GM23338 (cell line): ENCODE data around the gene MED14. TPM values are rescaled to one million over a fixed set of nuclear protein-coding genes. Genes with fewer than 3 reads are reported as not detected.

Source experiments
- ATAC-seq: fragments of 200-7000 bp; cut with Tn5 transposase; 3 replicates; pipeline ENCODE4 v1.9.1; 2020
- DNase-seq: peaks from one replicate; pipeline ENCODE4 v3.0.0-alpha.2; 2015; ENCODE audit warnings: low spot score
- H2AFZ ChIP-seq: fragments of 200-600 bp; sonication (generic); 2 replicates; pipeline ENCODE4 v1.8.0; 2016; ENCODE audit warnings: antibody characterized with exemption, mild to moderate bottlenecking, moderate library complexity
- H3F3A ChIP-seq: fragments of 200-600 bp; sonication (generic); replicated peaks from 2 replicates; pipeline ENCODE4 v1.8.0; 2017; ENCODE audit warnings: antibody characterized with exemption, mixed run types, low read depth
- H3K27ac ChIP-seq: fragments of 200-600 bp; sonication (generic); 2 replicates; pipeline ENCODE4 v1.6.1; 2016; ENCODE audit warnings: low read depth
- H3K27me3 ChIP-seq: fragments of 200-600 bp; sonication (generic); 2 replicates; pipeline ENCODE4 v1.8.0; 2016; ENCODE audit warnings: mild to moderate bottlenecking, mixed run types, moderate library complexity; ENCODE audit not compliant: insufficient read depth
- H3K36me3 ChIP-seq: fragments of 200-600 bp; sonication (generic); 2 replicates; pipeline ENCODE4 v1.8.0; 2016; ENCODE audit warnings: mild to moderate bottlenecking; ENCODE audit not compliant: insufficient read depth
- H3K4me1 ChIP-seq: fragments of 200-600 bp; sonication (generic); 2 replicates; pipeline ENCODE4 v1.8.0; 2016; ENCODE audit warnings: mild to moderate bottlenecking, moderate library complexity; ENCODE audit not compliant: insufficient read depth
- H3K4me2 ChIP-seq: fragments of 200-600 bp; sonication (generic); 2 replicates; pipeline ENCODE4 v1.7.1; 2017; ENCODE audit warnings: mixed run types
- H3K4me3 ChIP-seq: fragments of 200-600 bp; sonication (generic); 2 replicates; pipeline ENCODE4 v1.6.1; 2016; ENCODE audit warnings: mixed run types
- H3K79me2 ChIP-seq: fragments of 200-600 bp; sonication (generic); replicated peaks from 2 replicates; pipeline ENCODE4 v1.8.0; 2017; ENCODE audit warnings: mild to moderate bottlenecking; ENCODE audit not compliant: insufficient read depth
- H3K9me2 ChIP-seq: fragments of 200-600 bp; sonication (generic); 2 replicates; pipeline ENCODE4 v1.8.0; 2017; ENCODE audit not compliant: insufficient read depth
- H4K20me1 ChIP-seq: fragments of 200-600 bp; sonication (generic); replicated peaks from 2 replicates; pipeline ENCODE4 v1.8.0; 2017; ENCODE audit warnings: mild to moderate bottlenecking; ENCODE audit not compliant: insufficient read depth
- H3K27ac Mint-ChIP-seq: 2 replicates; pipeline ENCODE4 v1.8.0; 2020; ENCODE audit warnings: inconsistent platforms, mild to moderate bottlenecking, moderate library complexity, mixed read lengths
- H3K27me3 Mint-ChIP-seq: 3 replicates; pipeline ENCODE4 v1.8.0; 2022; ENCODE audit warnings: low read depth, mild to moderate bottlenecking, moderate library complexity, mixed read lengths, inconsistent platforms; ENCODE audit not compliant: insufficient read depth, poor library complexity
- H3K36me3 Mint-ChIP-seq: 3 replicates; pipeline ENCODE4 v1.8.0; 2021; ENCODE audit warnings: low read depth, mild to moderate bottlenecking, inconsistent platforms, moderate library complexity, mixed read lengths
- H3K4me1 Mint-ChIP-seq: 3 replicates; pipeline ENCODE4 v1.8.0; 2020; ENCODE audit warnings: mild to moderate bottlenecking, inconsistent platforms, mixed read lengths
- H3K4me3 Mint-ChIP-seq: 3 replicates; pipeline ENCODE4 v1.8.0; 2021; ENCODE audit warnings: moderate library complexity, mild to moderate bottlenecking, inconsistent platforms, mixed read lengths
- H3K9me3 Mint-ChIP-seq: 3 replicates; pipeline ENCODE4 v1.8.0; 2020; ENCODE audit warnings: moderate library complexity, mild to moderate bottlenecking, inconsistent platforms, mixed read lengths
- CREB1 ChIP-seq: fragments of 250-450 bp; sonication (Bioruptor Pico); IDR thresholded peaks from 2 replicates; pipeline ENCODE4 v1.5.0; 2020; ENCODE audit warnings: low read depth, mild to moderate bottlenecking, moderate library complexity
- EZH2 ChIP-seq: fragments of 200-600 bp; sonication (generic); IDR thresholded peaks from one replicate; pipeline ENCODE4 v1.8.0; 2017; ENCODE audit warnings: antibody characterized with exemption, mild to moderate bottlenecking, low read depth; ENCODE audit not compliant: unreplicated experiment
- EZH2phosphoT487 ChIP-seq: fragments of 200-600 bp; sonication (generic); IDR thresholded peaks from one replicate; pipeline ENCODE4 v1.8.1; 2018; ENCODE audit warnings: antibody characterized with exemption; ENCODE audit not compliant: unreplicated experiment
- JUNB ChIP-seq: IDR thresholded peaks from one replicate; pipeline ENCODE4 v1.6.1; 2016; ENCODE audit warnings: antibody characterized with exemption; ENCODE audit not compliant: unreplicated experiment
- NANOG ChIP-seq: IDR thresholded peaks from 2 replicates; pipeline ENCODE4 v1.6.1; 2016; ENCODE audit warnings: antibody characterized with exemption, borderline replicate concordance
- POLR2AphosphoS5 ChIP-seq: IDR thresholded peaks from 2 replicates; pipeline ENCODE4 v1.6.1; 2016; ENCODE audit warnings: antibody characterized with exemption, low read depth
- STAT1 ChIP-seq: IDR thresholded peaks from one replicate; pipeline ENCODE4 v1.6.1; 2016; ENCODE audit warnings: antibody characterized with exemption; ENCODE audit not compliant: unreplicated experiment
- ZNF114 ChIP-seq: fragments of 250-450 bp; sonication (Bioruptor Pico); IDR thresholded peaks from 2 replicates; pipeline ENCODE4 v1.5.0; 2020; ENCODE audit warnings: mild to moderate bottlenecking, moderate library complexity
- ZNF331 ChIP-seq: fragments of 250-450 bp; sonication (Bioruptor Pico); IDR thresholded peaks from 2 replicates; pipeline ENCODE4 v1.5.0; 2020; ENCODE audit warnings: low read depth, mild to moderate bottlenecking, moderate library complexity
- polyA plus RNA-seq: library from polyadenylated mRNA; unstranded; fragments of >200 nt; fragmentation: Nextera tagmentation; extraction: Ambion mirVana; gene quantifications from 2 replicates; pipeline ENCODE4 v1.2.1, GENCODE V29; 2016
- total RNA-seq: library from RNA; depleted of rRNA; stranded (reverse); fragments of >200 nt; shearing (Covaris generic); gene quantifications from 2 replicates; pipeline ENCODE4 v1.2.3, GENCODE V29; 2014
- TF ChIP-seq, protein P1 (sequence below): IDR thresholded peaks from 2 replicates; pipeline ENCODE4 v1.6.1; 2016; ENCODE audit warnings: antibody characterized with exemption
- TF ChIP-seq, protein P2 (sequence below): IDR thresholded peaks from one replicate; pipeline ENCODE4 v1.6.1; 2018; ENCODE audit warnings: antibody characterized with exemption; ENCODE audit not compliant: unreplicated experiment
- TF ChIP-seq, protein P3 (sequence below), 2 experiments: fragments of 200-600 bp in 1 of 2; sonication (generic) in 1 of 2; conservative IDR thresholded peaks; 2 replicates each; pipeline versions ENCODE4 v1.5.1 to v1.6.1; 2016 to 2017; ENCODE audit warnings: antibody characterized with exemption in 2 of 2, low read depth in 2 of 2, mild to moderate bottlenecking in 2 of 2, moderate library complexity in 1 of 2
- TF ChIP-seq, protein P4 (sequence below): fragments of 250-450 bp; sonication (Bioruptor Pico); IDR thresholded peaks from 2 replicates; pipeline ENCODE4 v1.5.0; 2020; ENCODE audit warnings: mild to moderate bottlenecking, moderate library complexity

MED14 gene
- total and polyA plus RNA-seq, 2 experiments from 2014 or later, result 29.8 to 99.3 TPM

DNA sequence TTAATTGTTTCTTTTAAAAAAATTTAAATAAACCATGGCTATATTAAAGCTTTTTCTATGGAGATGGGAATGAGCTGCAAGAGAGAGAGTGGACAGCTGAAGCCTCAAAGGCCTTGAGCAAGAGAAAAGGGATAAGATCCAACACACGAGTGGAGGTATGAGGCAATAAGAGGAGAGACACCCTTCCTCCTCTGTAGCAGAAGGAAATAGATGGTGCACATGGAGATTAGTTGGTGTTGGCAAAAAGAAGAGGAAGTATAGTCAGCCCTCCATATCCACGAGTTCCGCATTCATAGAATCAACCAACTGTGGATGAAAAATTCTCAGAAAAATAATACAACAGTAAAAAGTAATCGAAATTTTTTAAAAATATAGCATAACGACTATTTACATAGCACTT, 91.2 kb downstream of the MED14 start:
- no peaks in the 10 kb centered on the region for H3K4me1 ChIP-seq
- TF ChIP-seq CREB1 (CRISPR knock-in tag), result no peak
- TF ChIP-seq, protein P1, sequence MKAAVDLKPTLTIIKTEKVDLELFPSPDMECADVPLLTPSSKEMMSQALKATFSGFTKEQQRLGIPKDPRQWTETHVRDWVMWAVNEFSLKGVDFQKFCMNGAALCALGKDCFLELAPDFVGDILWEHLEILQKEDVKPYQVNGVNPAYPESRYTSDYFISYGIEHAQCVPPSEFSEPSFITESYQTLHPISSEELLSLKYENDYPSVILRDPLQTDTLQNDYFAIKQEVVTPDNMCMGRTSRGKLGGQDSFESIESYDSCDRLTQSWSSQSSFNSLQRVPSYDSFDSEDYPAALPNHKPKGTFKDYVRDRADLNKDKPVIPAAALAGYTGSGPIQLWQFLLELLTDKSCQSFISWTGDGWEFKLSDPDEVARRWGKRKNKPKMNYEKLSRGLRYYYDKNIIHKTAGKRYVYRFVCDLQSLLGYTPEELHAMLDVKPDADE, result no peak
- no peak for TF ChIP-seq ZNF114 (CRISPR knock-in tag)
- no peak for TF ChIP-seq NANOG
- TF ChIP-seq POLR2AphosphoS5, result no peak
- TF ChIP-seq, protein P2, sequence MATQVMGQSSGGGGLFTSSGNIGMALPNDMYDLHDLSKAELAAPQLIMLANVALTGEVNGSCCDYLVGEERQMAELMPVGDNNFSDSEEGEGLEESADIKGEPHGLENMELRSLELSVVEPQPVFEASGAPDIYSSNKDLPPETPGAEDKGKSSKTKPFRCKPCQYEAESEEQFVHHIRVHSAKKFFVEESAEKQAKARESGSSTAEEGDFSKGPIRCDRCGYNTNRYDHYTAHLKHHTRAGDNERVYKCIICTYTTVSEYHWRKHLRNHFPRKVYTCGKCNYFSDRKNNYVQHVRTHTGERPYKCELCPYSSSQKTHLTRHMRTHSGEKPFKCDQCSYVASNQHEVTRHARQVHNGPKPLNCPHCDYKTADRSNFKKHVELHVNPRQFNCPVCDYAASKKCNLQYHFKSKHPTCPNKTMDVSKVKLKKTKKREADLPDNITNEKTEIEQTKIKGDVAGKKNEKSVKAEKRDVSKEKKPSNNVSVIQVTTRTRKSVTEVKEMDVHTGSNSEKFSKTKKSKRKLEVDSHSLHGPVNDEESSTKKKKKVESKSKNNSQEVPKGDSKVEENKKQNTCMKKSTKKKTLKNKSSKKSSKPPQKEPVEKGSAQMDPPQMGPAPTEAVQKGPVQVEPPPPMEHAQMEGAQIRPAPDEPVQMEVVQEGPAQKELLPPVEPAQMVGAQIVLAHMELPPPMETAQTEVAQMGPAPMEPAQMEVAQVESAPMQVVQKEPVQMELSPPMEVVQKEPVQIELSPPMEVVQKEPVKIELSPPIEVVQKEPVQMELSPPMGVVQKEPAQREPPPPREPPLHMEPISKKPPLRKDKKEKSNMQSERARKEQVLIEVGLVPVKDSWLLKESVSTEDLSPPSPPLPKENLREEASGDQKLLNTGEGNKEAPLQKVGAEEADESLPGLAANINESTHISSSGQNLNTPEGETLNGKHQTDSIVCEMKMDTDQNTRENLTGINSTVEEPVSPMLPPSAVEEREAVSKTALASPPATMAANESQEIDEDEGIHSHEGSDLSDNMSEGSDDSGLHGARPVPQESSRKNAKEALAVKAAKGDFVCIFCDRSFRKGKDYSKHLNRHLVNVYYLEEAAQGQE, result no peak
- no peak for TF ChIP-seq STAT1
- TF ChIP-seq, protein P3, sequence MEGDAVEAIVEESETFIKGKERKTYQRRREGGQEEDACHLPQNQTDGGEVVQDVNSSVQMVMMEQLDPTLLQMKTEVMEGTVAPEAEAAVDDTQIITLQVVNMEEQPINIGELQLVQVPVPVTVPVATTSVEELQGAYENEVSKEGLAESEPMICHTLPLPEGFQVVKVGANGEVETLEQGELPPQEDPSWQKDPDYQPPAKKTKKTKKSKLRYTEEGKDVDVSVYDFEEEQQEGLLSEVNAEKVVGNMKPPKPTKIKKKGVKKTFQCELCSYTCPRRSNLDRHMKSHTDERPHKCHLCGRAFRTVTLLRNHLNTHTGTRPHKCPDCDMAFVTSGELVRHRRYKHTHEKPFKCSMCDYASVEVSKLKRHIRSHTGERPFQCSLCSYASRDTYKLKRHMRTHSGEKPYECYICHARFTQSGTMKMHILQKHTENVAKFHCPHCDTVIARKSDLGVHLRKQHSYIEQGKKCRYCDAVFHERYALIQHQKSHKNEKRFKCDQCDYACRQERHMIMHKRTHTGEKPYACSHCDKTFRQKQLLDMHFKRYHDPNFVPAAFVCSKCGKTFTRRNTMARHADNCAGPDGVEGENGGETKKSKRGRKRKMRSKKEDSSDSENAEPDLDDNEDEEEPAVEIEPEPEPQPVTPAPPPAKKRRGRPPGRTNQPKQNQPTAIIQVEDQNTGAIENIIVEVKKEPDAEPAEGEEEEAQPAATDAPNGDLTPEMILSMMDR (conservative IDR thresholded peaks at IDR 0.05; ENCODE audit: low read depth in 2 of 2), result no peak
- TF ChIP-seq, protein P4, sequence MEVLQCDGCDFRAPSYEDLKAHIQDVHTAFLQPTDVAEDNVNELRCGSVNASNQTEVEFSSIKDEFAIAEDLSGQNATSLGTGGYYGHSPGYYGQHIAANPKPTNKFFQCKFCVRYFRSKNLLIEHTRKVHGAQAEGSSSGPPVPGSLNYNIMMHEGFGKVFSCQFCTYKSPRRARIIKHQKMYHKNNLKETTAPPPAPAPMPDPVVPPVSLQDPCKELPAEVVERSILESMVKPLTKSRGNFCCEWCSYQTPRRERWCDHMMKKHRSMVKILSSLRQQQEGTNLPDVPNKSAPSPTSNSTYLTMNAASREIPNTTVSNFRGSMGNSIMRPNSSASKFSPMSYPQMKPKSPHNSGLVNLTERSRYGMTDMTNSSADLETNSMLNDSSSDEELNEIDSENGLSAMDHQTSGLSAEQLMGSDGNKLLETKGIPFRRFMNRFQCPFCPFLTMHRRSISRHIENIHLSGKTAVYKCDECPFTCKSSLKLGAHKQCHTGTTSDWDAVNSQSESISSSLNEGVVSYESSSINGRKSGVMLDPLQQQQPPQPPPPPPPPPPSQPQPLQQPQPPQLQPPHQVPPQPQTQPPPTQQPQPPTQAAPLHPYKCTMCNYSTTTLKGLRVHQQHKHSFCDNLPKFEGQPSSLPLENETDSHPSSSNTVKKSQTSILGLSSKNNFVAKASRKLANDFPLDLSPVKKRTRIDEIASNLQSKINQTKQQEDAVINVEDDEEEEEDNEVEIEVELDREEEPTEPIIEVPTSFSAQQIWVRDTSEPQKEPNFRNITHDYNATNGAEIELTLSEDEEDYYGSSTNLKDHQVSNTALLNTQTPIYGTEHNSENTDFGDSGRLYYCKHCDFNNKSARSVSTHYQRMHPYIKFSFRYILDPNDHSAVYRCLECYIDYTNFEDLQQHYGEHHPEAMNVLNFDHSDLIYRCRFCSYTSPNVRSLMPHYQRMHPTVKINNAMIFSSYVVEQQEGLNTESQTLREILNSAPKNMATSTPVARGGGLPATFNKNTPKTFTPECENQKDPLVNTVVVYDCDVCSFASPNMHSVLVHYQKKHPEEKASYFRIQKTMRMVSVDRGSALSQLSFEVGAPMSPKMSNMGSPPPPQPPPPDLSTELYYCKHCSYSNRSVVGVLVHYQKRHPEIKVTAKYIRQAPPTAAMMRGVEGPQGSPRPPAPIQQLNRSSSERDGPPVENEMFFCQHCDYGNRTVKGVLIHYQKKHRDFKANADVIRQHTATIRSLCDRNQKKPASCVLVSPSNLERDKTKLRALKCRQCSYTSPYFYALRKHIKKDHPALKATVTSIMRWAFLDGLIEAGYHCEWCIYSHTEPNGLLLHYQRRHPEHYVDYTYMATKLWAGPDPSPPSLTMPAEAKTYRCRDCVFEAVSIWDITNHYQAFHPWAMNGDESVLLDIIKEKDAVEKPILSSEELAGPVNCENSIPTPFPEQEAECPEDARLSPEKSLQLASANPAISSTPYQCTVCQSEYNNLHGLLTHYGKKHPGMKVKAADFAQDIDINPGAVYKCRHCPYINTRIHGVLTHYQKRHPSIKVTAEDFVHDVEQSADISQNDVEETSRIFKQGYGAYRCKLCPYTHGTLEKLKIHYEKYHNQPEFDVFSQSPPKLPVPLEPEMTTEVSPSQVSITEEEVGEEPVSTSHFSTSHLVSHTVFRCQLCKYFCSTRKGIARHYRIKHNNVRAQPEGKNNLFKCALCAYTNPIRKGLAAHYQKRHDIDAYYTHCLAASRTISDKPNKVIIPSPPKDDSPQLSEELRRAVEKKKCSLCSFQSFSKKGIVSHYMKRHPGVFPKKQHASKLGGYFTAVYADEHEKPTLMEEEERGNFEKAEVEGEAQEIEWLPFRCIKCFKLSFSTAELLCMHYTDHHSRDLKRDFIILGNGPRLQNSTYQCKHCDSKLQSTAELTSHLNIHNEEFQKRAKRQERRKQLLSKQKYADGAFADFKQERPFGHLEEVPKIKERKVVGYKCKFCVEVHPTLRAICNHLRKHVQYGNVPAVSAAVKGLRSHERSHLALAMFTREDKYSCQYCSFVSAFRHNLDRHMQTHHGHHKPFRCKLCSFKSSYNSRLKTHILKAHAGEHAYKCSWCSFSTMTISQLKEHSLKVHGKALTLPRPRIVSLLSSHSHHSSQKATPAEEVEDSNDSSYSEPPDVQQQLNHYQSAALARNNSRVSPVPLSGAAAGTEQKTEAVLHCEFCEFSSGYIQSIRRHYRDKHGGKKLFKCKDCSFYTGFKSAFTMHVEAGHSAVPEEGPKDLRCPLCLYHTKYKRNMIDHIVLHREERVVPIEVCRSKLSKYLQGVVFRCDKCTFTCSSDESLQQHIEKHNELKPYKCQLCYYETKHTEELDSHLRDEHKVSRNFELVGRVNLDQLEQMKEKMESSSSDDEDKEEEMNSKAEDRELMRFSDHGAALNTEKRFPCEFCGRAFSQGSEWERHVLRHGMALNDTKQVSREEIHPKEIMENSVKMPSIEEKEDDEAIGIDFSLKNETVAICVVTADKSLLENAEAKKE (CRISPR knock-in tag), result no peak
- TF ChIP-seq ZNF331 (CRISPR knock-in tag), result no peak
- TF ChIP-seq JUNB, result no peak
- TF ChIP-seq EZH2phosphoT487, result no peak
- no peak for TF ChIP-seq EZH2
- H3K36me3 ChIP-seq, result 0 out of 2 replicates have a peak, but pooled peaks cover 6% of the 10 kb centered on the region
- H3K4me3 ChIP-seq, result no peak overlapping the region
- H3K27me3 ChIP-seq, result no peaks in the 10 kb centered on the region
- Mint-ChIP-seq H3K9me3 (peaks cover 5% of the 10 kb centered on the region; the same call in 2 of the 3 replicates), H3K4me3 (no peak overlapping the region), H3K27ac (no peak overlapping the region), H3K27me3 (peaks cover 7% of the 10 kb centered on the region), H3K36me3 (peaks cover 8% of the 10 kb centered on the region), H3K4me1 (peaks cover 14% of the 10 kb centered on the region)
- H2AFZ ChIP-seq, result no peak overlapping the region
- no peaks in the 10 kb centered on the region for H4K20me1 ChIP-seq
- DNase-seq (no peak), ATAC-seq (no peak)
- no peaks in the 10 kb centered on the region for H3K9me2 ChIP-seq
- H3K27ac ChIP-seq, result no peak overlapping the region
- H3K79me2 ChIP-seq, result peaks cover 18% of the 10 kb centered on the region
- H3F3A ChIP-seq, result 0 out of 2 replicates have a peak, but pooled peaks cover 10% of the 10 kb centered on the region
- no peak overlapping the region for H3K4me2 ChIP-seq
